ENCODE results near the gene MED8.

The MED8 gene

GRCh38 chr1:43358746-43359693, 30.6 kb downstream of the MED8 start, which contains the start of gene CDC20:
CDC20 (plus strand) TSS chr1:43358981; CDS start chr1:43359216, 235 bp downstream.
- peak; percentile 56 to 96 (median 92) for DNase-seq

DNA sequence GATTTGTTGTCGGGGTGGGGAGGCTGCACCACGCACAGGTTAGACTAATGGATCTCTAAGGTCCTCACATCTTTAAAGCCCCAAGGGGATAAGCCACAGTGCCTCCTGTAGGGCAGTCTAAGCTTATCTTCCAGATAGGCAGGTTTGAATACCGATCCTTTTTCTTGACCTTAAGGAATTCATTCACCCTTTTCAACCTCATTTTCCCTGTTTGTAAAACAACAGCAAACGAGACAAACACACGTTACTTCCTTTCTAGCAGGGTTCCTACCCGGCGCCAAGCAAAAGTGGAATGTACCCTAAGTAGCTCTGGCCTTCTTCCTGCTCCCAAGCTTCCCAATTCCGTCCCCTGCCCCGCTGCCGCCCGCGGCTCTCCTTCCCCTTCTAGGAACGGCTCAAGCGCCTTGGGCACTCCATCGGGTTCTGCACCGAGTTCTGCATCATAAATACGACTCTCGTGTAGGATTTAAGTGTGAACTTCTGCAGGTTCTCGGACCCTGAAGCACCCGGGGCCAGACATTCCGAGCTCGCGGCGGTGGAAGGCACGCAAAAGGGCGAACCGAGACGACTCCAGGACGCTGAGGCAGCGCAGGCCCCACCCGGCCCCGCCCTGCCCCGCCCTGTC, 31.4 kb downstream of the MED8 start:
- peak in 1 of 14 donors; percentile 34 for DNase-seq

- DNase-seq: no peak
These were observed 32.3 kb downstream of the MED8 start for GRCh38 chr1:43357251-43357650.

- no peak for DNase-seq
These were observed 34.7 kb downstream of the MED8 start for GRCh38 chr1:43354936-43355335.

- no peak for DNase-seq
These were observed 35.1 kb downstream of the MED8 start for GRCh38 chr1:43354471-43354870.

GRCh38 chr1:43352881-43353280, 36.7 kb downstream of the MED8 start:
- DNase-seq: no peak

DNA sequence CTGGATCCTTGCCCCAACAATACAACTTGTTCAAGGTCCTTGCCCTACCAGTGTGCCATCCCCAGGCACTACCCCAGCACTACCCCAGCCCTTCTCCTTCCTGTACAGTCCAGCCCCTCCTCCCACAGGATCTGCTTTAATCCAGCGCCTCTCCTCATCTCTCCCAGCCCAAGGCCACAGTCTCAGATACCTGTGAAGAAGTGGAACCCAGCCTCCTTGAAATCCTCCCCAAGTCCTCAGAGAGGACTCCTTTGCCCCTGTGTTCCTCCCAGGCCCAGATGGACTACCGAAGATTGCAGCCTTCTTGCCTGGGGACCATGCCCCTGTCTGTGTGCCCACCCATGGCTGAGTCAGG, 37.3 kb downstream of the MED8 start:
- no peak for DNase-seq

DNA sequence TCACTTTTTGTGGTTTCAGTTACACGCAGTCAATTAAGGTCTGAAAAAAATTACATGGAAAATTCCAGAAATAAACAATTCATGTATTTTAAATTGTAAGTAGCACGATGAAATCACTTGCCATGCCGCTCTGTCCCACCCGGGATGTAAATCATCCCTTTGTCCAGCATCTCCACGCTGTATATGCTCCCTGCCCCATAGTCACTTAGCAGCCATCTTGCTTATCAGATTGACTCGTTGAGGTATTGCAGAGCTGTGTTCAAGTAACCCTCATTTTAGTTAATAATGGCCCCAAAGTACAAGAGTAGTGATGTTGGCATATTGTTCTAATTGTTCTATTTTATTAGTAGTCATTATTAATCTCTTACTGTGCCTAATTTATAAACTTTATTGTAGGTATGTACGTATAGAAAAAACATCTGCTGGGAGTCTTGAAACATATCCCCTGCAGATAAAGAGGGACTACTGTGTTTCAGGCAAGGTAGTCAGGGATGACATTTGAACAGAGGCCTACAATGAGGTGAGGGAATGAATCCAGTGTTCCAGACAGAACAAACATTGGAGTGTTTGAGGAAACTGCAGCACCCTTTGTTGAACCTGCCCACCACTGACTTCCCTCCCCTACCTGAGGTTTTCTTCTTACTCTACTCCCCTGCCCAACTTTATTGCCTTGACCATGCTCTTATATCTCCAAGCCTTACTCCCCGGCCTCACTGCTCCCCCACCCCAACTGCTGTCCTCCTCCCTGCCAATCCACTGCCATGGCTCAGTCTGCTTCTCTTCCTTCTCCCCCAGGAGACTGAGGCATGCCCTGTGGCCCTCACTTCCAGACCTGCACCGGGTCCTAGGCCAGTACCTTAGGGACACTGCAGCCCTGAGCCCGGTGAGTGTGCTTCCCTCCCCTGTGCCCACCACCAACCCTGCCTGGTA, 37.9 kb downstream of the MED8 start:
- DNase-seq: no peak

DNA sequence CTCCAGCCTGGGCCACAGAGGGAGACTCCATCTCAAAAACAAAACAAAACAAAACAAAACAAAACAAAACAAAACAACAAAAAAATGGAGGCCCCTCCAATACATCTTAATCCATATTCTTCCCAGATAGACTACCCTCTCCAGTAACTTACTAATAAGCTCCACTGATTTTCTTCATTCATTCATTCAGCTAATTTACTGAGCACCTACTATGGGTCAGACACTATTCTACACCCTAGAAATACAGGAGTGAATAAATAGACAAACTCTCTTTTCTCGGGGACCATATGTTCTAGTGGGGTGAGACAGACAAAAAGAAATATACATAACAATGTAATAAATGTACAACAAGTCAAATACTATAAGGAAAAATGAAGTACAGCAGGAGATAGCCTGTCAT, 38.6 kb downstream of the MED8 start:
- no peak for DNase-seq

DNA sequence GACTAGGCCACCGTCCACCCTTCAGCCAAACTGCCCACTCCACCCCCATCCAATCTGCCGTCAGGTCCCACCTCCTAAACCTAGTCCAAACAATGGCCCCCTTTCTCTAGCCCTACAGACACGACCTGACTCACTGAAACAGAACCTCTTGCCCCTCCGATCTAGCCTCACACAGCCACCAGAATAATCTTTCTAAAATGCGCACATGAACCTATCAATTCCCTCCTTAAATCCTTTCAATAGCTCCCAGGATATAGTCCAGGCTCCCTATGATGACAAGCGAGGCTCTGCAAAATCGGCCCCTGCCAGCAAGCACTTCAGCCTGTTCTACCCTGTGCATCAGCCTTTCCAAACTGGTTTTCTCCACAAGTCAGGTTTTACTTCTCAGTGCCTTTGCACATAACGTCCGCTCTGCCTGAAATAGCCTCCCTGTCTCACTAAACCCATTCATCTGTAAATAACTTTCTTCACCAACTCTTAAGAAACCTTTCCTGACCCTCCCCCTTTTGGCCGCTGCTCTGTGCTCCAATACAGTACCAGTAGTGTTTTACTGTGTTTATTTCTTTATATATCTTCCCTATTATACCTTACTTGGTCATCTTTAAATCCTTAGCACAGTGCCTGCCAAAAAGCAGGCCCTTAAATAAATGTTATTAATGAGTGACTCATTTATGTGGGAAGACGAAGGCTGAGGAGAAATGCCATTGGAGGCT, 39.9 kb downstream of the MED8 start:
- DNase-seq: peak in 3 of 14 donors; percentile 32 to 44 (median 41)

DNA sequence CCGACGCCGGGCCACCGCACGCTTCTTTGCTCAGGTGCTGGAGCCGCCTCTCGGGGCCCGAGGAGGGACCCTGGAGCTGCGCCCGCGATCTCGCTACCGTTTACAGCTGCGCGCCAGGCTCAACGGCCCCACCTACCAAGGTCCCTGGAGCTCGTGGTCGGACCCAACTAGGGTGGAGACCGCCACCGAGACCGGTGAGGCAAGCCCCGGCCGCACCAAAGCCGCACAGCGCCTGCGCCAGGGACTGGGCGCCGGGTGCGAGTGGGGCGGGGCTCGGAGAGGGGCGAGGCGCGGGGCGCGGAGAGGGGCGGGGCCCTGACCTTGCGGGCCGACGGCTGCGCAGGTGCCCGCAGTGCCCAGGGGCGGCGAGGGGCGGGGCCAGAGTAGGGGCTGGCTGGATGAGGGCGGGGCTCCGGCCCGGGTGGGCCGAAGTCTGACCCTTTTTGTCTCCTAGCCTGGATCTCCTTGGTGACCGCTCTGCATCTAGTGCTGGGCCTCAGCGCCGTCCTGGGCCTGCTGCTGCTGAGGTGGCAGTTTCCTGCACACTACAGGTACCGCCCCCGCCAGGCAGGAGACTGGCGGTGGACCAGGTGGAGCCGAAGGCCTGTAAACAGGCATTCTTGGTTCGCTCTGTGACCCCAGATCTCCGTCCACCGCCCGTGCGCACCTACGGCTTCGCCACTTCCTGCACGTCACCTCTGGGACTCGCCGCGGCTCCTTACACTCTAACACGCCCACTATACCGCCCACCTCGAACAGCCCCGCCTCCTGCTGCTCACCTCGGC, 40.6 kb downstream of the MED8 start:
- peak in 11 of 14 donors; percentile 18 to 86 (median 47) for DNase-seq

DNA sequence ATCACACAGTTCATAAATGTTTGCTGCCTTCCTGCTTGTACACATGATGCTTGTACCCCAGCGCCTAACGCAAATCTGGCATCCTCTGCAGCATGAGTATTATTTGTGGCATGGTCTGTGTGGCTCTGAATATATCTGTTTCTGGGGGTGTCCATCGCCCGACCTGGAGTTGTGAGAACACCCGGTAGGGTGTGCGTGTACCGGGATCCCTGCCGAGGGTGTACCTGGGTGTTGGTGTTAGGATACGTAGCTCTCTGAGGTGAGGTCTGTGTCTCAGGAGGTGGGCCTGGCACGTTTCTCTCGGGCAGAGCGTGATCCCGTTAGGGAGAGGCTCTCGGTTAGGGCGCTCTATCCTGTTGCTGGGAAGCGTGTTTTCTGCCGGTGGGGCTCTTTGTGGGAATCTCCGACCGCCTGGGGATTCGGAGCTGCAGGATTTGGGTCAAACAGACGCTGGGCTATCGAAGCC, 41.2 kb downstream of the MED8 start:
- DNase-seq: peak in 3 of 14 donors; percentile 50 to 79 (median 60)

- no peak for DNase-seq
These were observed 43.0 kb downstream of the MED8 start for GRCh38 chr1:43346636-43347035.

GRCh38 chr1:43345120-43345519, 44.5 kb downstream of the MED8 start:
- no peak for DNase-seq

- DNase-seq: no peak
These were observed 45.2 kb downstream of the MED8 start for GRCh38 chr1:43344267-43344850.

DNA sequence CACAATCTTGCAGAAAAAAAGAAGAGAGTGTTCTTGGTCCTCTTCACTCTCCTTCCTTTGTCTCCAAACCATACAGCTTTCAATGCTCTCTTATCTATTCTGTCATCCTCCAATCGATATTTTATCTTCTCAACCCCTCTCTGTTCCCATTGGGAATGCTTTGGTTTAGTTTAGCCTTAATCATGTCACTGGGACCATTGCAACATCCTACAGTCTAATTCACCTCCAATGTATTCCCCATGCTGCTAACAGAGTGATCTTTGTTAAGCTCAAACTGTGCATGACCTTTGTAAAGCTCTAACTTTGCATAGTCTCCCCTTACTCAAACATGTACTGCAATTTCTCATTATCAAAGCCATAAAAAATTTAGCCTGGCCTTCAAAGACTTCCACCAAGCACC, 49.0 kb downstream of the MED8 start:
- no peak for DNase-seq

DNA sequence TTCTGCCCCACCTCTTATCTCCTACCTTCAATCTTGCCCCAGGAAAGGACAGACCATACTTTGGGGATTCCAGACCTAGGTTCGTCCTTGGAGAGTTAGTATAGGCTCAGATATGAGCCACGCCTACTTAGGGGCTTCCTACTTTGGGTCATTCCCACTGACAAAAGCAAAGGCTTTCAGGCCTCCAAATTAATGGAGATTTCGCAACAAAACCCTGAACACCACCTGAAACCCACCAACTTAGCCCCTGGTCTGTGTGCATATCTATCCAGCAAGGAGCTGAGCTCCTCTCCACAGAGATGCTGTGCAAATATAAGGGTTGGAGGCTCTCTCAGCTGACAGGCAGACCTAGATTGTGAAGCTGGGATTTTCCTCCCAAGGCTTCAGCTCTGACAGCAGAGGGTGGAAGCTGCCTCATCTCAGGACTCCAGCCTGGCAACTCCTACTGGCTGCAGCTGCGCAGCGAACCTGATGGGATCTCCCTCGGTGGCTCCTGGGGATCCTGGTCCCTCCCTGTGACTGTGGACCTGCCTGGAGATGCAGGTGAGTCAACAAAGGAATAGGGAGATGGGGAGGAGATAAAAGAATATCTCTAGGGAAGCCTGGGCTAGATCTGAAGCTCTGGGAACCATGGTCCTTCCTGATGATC, 49.9 kb downstream of the MED8 start:
- no peak for DNase-seq

GRCh38 chr1:43338001-43338400, 51.6 kb downstream of the MED8 start:
- no peak for DNase-seq

GRCh38 chr1:43337588-43337987, 52.0 kb downstream of the MED8 start, which contains the start of gene MPL:
MPL (plus strand) TSS chr1:43337818; CDS start chr1:43337849, 31 bp downstream.
- DNase-seq: no peak
